ENCODE measurements around the gene GRP.

Gene GRP

DNA sequence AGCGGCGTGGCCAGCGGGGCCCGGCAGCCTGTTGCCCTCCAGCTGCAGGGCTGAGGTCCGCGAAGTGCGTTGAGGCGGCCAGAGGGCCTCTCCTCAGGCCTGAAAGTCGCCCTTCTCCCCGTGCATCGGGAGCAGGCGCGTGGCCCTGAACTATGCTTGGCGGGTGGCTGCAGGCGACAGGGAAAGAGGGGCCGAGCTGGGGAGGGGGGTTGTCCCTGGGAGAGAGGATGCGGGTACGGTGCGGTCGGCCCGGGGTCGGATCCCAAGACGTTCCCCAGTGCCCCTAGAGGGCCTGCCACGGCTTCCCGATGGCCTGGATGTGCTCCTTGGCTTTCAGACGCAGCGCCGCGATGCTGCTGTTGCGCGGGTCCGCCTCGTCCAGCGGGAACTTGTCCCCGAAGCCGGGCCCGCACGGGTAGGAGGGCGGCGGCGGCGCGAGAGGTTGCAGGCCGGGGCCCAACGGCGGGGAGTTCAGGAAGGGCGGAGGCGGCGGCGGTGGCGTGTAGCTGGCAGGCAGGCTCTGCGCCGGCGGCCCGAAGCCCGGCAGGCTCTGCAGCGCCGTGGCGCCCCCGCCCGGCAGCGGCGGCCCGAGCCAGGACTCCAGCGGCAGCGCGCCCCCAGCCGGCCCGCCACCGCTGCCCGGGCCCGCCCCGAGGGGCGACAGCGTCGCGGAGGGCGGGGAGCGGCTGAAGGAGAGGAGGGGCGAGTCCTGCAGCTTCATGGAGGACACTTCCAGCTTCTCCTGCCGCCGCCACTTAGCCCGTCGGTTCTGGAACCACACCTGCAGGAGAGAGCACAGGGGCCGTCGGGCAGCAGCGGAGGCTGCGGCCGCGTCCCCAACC, 49.0 kb downstream of the GRP start:
- peak; percentile 82 for DNase-seq

DNA sequence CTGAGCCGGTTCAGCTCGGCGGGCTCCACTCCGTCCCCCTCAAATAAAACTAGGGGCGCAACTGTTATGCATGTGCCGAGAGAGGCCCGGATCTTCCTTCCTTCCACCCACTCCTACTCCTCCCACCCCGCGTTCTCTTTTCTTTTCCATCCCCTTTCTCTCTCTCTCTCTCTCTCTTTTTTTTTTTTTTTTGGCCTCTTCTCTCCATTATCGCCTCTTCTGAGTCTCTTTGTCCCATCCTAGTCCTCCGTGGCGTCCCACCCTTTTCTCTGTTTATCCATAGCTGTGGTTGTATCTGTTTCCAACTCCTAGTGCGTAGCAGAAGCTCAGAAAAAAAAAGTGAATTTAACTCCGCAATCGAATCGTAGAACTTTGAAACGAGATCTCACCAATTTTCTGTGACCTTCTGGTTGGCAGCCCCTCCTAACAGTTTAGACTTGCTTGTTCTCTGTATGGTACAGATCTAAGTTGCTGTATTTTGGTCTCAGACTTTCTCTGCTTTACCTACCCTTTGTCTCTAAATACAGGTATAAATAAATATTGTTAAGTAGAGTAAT, 49.7 kb downstream of the GRP start:
- no peak for DNase-seq

DNA sequence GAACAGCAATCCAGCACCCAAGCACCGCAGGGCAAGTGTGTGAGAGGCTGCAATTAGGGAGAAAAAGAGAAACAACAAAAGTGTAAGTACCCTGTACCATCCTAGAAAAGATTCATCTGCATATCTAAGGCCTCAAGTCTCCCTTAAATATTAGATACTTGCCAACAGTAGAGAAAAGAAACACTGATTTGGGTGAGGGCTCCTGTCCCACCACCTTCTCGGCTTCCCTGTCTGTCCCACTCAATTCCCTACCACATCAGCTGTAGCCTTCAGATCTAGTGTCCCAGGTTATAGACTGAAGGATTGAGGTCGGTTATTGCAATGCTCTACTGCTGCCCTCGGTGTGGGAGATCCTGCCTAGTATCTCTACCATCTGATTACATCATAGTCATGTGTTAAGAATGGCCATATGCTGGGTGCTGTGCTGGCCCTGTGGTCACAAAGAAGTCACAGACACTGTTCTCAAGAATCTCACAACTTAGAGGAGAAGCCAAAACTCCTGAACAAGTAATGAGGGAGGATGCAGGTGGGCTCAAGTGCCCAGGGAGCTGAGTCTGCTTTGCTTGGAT, 50.8 kb downstream of the GRP start:
- no peak for DNase-seq

DNA sequence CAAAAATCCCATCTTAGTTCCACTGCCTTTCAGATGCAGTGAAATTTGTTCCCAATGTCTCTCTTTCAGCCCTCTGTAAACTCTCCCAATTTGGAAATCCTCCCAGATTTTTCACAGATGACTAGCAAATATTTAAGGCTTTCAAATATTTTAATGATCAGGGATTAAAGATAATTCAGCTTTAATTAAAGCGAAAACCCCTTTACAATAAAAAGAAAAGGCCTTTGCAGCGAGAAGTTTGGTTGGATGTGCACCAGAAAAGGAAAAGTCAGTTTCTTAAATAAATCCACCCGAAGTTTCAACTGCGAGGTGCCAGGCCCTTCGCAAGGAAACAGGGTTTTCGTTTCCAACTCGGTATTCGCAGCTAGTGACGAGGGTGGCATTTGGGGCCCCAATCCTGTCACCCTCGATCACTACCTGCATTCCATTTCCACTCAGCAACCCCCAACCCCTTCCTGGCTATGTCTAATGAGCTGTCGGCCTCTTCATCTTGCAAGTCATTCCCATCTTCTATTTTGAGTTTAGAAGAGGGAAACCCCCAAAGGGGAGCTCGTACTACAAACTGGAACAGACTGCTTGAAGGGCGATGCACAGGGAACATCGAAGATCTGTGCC, 51.8 kb downstream of the GRP start:
- no peak for DNase-seq

DNA sequence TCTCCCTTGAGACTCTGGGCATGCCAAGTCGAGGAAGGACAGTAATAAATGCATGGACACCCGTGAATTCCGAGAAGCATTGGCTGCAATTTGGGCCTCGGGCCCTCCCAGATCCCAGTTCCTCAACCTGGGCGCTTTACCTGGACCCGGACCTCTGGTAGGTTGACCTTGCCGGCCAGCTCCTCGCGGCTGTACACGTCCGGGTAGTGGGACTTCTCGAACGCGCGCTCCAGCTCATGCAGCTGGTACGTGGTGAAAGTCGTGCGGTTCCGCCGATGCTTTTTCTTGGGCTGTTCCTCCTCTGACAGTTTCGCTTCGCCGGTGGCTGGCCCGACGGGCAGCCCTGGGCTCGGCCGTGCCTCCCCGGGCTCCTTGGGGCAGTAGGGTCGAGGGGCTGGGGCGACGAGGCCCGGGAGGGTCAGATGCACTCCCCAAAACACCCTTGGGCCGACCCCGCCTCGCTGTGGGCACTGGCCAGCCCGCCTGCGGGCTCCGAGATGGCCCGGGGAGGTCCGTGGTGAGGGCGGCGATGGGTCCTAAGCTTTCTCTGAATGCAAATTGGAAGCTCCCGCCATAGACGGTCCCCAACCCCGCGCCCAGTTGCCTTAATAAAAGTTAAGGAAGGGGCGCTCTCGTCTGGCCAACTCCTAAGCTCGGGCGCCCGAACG, 52.4 kb downstream of the GRP start:
- no peak for DNase-seq

DNA sequence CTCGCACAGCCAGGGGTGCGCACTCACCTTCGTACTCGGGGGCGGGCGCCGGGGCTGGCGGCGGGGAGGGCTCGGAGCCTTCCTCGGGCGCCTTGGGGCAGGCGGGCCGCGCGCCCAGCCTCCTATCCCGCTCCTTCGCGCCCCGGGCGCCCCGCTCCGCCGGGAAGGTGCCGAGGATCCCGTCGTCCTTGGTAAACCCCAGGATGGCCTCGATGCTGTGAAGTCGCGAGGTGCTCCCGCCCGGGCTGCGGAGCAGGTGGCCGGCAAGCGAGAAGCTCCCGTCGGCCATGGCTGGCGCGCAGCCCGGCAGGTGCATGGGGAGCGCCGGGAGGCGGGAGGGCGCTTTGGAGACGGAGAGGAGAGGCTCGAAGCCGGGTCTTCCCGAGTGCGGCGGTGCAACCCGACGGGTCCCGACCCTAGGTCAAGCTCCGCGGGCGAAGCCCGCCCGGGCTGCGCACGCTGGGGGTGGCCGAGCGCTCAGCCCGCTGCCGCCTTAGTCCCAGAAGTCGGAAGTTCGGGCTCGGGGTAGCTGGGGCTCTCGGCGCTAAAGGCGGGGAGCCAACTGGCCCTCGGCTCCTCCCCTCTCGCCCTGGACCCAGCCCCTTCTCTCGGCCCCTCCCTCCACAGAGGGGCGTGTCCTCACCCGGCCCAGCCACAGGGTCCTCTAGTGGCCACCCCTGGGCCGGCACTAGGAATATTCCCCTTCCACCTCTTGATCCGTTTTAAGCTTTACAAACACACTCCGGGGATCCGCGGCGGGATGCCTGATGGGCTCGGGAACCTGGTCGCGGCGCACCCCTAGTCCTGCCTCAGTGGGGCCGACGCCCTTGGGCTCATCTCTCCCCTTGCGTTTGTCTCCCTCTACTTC, 53.2 kb downstream of the GRP start, which contains the start of gene RAX:
Gene RAX (minus strand): TSS at position 564 of the 868 bp plus-strand sequence. CDS start 248 bp downstream, at position 316.
- DNase-seq: no peak

DNA sequence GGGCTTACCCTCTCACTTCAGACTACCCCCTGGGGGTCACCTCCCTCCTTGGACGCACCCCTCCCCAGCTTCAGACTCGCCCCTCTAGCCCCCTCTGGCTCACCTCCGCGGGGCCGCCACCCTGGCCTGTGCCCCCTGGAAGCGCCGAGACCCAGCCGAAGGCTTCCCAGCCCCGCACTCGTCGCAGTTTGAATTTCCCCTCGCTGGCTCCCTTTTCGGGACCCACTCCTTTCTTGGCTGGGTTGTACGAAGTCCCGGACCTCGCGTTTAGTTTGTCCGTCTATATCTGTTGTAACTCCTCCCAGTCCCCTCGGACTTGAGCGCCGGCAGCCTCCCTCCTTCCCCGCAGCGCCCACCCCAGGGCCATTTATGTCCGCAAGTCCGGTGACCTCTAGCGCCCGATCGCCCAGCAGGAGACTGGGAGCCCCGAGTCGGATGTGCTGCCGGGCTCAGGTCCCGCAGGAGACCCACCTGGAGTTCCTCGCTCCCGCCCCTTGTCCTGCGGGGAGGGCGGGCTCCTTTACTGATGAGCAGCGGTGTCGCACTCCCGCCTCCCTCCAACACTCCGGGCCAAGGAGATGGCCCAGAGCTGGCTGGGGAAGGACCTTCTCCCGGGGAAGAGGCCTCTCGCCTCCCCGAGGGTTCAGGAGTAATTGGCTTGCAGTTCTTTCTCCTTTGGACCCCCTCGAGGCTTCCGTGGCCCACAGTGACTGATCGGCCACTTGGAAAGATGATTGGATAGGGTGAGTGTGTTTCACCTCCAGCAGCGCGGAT, 54.0 kb downstream of the GRP start:
- DNase-seq: no peak

DNA sequence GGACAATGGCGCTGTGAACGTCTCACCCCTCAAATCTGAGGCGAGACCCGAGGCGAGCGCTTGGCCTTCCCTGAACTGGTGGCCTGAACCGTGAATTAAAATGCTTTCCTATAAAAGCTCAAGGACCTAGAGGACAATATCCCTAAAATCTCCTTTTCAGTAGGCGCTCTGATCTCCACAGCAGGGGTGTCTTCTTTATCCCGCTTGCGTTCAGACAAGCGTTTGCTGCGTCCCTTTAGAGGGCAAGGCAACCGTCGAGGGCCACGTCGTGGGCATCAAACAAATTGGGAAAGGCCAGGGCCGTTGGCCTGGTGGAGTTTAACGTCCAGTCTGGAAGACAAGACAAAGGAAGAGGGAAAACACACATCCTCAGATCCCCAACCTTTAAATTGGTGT, 54.6 kb downstream of the GRP start:
- DNase-seq: no peak

DNA sequence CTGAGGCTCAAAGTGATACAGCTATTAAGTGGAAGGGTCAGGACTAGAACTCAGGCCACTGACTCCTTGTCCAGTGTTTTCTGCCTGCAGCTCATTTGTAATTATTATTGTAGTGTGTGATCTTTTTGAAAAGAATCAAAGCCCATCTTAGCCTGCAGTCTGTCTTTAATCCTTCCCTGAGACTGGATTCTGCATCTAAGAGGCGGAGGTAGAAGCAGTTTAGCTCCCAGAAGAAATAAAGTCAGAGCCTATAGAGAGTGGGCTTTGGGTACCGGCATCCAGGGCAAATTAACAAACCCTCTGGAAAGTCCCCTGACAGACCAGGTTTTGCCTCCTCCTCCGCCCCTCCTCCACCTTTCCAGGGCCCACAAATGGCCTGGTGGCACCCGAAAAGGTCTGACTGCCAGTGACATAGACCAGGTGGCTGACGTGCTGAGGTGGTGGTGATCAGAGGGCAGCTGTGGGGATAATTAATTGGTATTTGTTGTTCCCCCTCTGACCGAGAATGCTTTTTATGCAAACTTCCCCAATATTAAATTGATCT, 55.5 kb downstream of the GRP start:
- DNase-seq: no peak

DNA sequence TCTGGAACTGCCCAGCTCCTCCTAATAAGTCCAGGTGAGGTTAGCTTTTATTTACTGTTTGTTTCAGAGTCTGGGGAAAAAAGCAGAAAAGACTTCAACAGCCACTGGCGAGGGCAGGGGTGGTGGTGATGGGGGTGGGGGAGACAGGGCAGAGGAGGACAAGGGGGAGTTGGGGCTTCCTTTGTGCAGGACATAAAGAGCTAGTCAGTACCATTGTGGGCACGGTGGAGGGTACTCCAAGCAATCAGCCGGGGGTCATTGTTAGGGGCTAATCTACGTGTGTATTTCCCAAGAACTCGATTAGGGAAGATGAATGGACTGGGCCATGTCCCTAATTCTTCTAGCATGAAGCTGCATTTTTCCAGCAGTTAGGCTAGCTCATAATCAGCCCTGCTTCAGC, 56.1 kb downstream of the GRP start:
- DNase-seq: peak; percentile 23

DNA sequence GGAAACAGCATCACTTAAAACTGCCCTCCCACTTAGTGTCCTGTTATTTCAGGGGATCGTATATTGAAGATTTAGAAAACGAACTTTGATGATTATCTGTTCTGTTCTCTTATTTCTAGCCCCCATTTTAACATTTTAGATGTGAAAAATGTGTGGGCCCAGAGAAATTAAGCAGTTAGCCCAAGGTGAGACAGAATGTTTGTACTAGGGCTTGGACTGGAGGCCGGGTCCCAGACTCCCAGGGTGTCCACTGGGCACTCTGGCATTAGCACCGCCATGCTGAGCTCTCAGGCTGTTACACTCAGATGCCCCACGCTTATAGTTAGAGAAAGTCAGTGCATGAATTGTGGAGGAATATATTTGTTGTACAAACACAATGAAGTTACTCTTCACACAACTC, 58.8 kb downstream of the GRP start:
- DNase-seq: no peak

DNA sequence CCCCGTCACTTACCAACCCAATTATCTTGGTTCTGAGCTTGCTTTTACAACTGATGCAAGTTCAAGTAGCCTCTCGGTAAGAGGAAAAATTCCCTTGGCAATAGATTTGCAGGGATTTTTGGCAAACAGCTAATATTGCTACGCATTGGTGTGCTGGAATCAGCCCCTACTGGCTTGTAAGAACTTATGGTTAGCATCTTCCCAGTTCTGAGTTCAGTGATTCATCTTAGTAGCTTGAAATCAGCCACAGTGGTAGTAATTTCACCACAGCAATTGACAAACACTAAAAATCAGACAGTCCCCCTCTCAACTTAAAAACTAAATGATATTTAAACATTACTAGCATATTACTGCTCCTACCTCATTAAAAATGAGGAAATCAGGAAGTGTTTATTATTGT, 59.2 kb downstream of the GRP start:
- DNase-seq: no peak

DNA sequence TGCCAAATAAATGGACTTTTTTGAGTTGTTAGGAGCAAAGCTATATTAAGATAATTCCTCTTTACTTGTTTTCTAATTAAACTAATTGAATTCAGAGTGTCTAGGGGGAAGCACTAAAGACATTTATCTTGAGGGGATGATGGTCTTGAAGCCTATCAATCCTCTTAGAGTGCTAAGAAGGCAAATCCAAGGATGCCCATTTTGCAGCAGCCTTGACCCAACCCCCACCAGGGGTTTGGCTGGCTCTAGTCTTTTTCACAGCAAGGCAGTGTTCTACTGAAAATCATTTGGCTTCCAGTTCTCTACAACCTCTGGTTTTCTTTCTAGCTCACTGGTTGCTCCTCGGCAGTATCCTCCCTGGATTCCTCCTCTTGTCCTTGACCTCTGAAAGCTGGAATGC, 59.8 kb downstream of the GRP start:
- no peak for DNase-seq

Measured in NCI-H146 (cell line).